Frontal cortex (tissue), 1 donor: ENCODE measurements around the gene FANCL. TPM values are rescaled to one million over a fixed set of nuclear protein-coding genes. Genes with fewer than 3 reads are reported as not detected.

ENCODE experiments used
- total RNA-seq: library from RNA; depleted of rRNA; stranded (reverse); fragments of >200 nt; gene quantifications from one replicate; pipeline ENCODE4 v1.2.3, GENCODE V29; 2014

The FANCL gene
- total RNA-seq, 1 donor from 2014 or later: 100 TPM

Other genes starting within 250 kb of the FANCL start
- 6.1 TPM for gene VRK2, start 194.5 kb downstream of the FANCL start, total RNA-seq